SKM-1 (cell line): Measurements from ENCODE around the gene CELSR1.

Experiments
- DNase-seq: peaks from one replicate; lab custom pipeline; 2025; ENCODE audit not compliant: unreplicated experiment; lab: John Stamatoyannopoulos, UW

Gene CELSR1

GRCh38 chr22:46449974-46450745 is 87.3 kb downstream of the CELSR1 start:
- DNase-seq: no peak

GRCh38 chr22:46449116-46449691 is 88.2 kb downstream of the CELSR1 start:
- DNase-seq: no peak

- no peak for DNase-seq
Observed at GRCh38 chr22:46448333-46448732, 89.1 kb downstream of the CELSR1 start.

GRCh38 chr22:46447906-46448305 is 89.5 kb downstream of the CELSR1 start:
- DNase-seq: no peak

GRCh38 chr22:46446799-46447198 is 90.6 kb downstream of the CELSR1 start:
- no peak for DNase-seq

GRCh38 chr22:46445771-46446420 is 91.5 kb downstream of the CELSR1 start:
- no peak for DNase-seq

- no peak for DNase-seq
Observed at GRCh38 chr22:46444390-46444854, 93.0 kb downstream of the CELSR1 start.

GRCh38 chr22:46443850-46444389 is 93.5 kb downstream of the CELSR1 start:
- DNase-seq: no peak

GRCh38 chr22:46442217-46442853 is 95.1 kb downstream of the CELSR1 start:
- no peak for DNase-seq

GRCh38 chr22:46439576-46440465 is 97.6 kb downstream of the CELSR1 start:
- DNase-seq: no peak

GRCh38 chr22:46439111-46439510 is 98.3 kb downstream of the CELSR1 start:
- DNase-seq: no peak

- DNase-seq: no peak
Observed at GRCh38 chr22:46437671-46438440, 99.6 kb downstream of the CELSR1 start.

GRCh38 chr22:46436595-46437175 is 100.7 kb downstream of the CELSR1 start:
- DNase-seq: no peak

GRCh38 chr22:46433318-46433717 is 104.1 kb downstream of the CELSR1 start:
- DNase-seq: no peak

- no peak for DNase-seq
Observed at GRCh38 chr22:46432164-46433068, 105.0 kb downstream of the CELSR1 start.

GRCh38 chr22:46430961-46431838 is 106.2 kb downstream of the CELSR1 start:
- no peak for DNase-seq

GRCh38 chr22:46429325-46429853 is 108.0 kb downstream of the CELSR1 start:
- DNase-seq: no peak
